B cell (primary cell): Measurements from ENCODE around the gene ZNF212.
"Not testable (repeated sequence)": the region's sequence is repeated elsewhere in the genome, so short reads cannot be mapped to it uniquely, and the experiment has no call there.

ENCODE experiments used
- CTCF ChIP-seq: fragments of 200-600 bp; IDR thresholded peaks from one replicate; pipeline ENCODE4 v1.8.0; 2022; ENCODE audit warnings: antibody characterized with exemption, mild to moderate bottlenecking
- EZH2 ChIP-seq: IDR thresholded peaks from 2 replicates; pipeline ENCODE4 v1.6.1; 2012; ENCODE audit warnings: borderline replicate concordance, low read depth, mild to moderate bottlenecking, moderate library complexity, low read length; ENCODE audit not compliant: insufficient read depth, poor library complexity, severe bottlenecking

GRCh38 chr7:149251518-149251917 is 12.1 kb downstream of the ZNF212 start:
- not testable (repeated sequence) for TF ChIP-seq EZH2, CTCF
